ENCODE data around the gene THBD. TPM values are rescaled to one million over a fixed set of nuclear protein-coding genes. Genes with fewer than 3 reads are reported as not detected.

The THBD gene
- total and polyA plus RNA-seq, 9 of the 15 experiments (the other 6 are each of a cell fraction or from before 2014, with no cell fraction given) = 0.07 to 0.49 (median 0.33) TPM

- in situ Hi-C loops (cut with MboI) = no loop called here
- H2AFZ ChIP-seq (ENCODE audit: low read depth, low read length) = no peak overlapping the region
- H3K9me3 ChIP-seq (replicated peaks; ENCODE audit: control insufficient read depth, insufficient read depth, low read depth, low read length) = no peaks in the 10 kb centered on the region
- FAIRE-seq (no peak), ATAC-seq (no peak), DNase-seq (ENCODE audit: extremely low read depth in 1 of 4, low spot score in 3 of 4) (no peak)
- H3K9ac ChIP-seq (ENCODE audit: insufficient read depth in 1 of 2, low read depth in 2 of 2, low read length in 2 of 2) = no peak overlapping the region; a peak in 1 of 4 replicates
- H4K20me1 ChIP-seq (replicated peaks; ENCODE audit: control insufficient read depth, insufficient read depth, low read length) = no peaks in the 10 kb centered on the region
- no peaks in the 10 kb centered on the region for H3K9me1 ChIP-seq (ENCODE audit: control insufficient read depth, insufficient read depth, low read length)
- no TSS peak for BruUV-seq (replicated peaks)
- ChIA-PET POLR2A (interaction anchor here (1.1 kb wide), 1 partner anchor 10 kb away, joined by 4 read pairs; no protein-coding TSS in a partner anchor), CTCF (ENCODE audit: low intra/inter-chr PET ratio) (no interaction called here)
- no peak overlapping the region for H3K4me3 ChIP-seq
- H3K27me3 ChIP-seq (ENCODE audit: control insufficient read depth in 2 of 2, insufficient read depth in 2 of 2, low read length in 2 of 2) = no peaks in the 10 kb centered on the region
- peaks cover 17 to 24% of the 10 kb centered on the region in 2 experiments for H3K4me1 ChIP-seq (replicated peaks in 1 of 2; ENCODE audit: control insufficient read depth in 2 of 2, insufficient read depth in 2 of 2, low read length in 2 of 2)
- WGBS (ENCODE audit: insufficient coverage, low coverage, missing lambda C conversion rate) = 54% methylated on average over 10 of the region's 13 CpGs
- TF ChIP-seq STAT6 (CRISPR knock-in tag; IDR thresholded peaks at IDR 0.05) = no peak
- TF ChIP-seq GATAD2A (IDR thresholded peaks at IDR 0.05) = no peak
- no peak overlapping the region for H3K27ac ChIP-seq (ENCODE audit: extremely low read depth, low read depth, low read length)
- H3K79me2 ChIP-seq (ENCODE audit: control insufficient read depth, insufficient read depth, low read length) = no peaks in the 10 kb centered on the region
- intact Hi-C loops (cut with micrococcal nuclease) = loop anchor here (5.0 kb wide), 1 partner anchor 38 kb away; no protein-coding TSS in a partner anchor
- no peaks in the 10 kb centered on the region for H3K36me3 ChIP-seq (ENCODE audit: control insufficient read depth, insufficient read depth, low read length)
- H3K4me2 ChIP-seq (ENCODE audit: insufficient read depth, low read length) = no peak overlapping the region
These were observed 44.9 kb upstream of the THBD start for GRCh38 chr20:23094213-23094896.
